GM18861 (cell line): ENCODE data around the gene ADAMTS4.

ENCODE experiments used
- ATAC-seq: cut with Tn5 transposase; IDR thresholded peaks from one replicate; pipeline ENCODE4 v1.9.1; 2021; ENCODE audit not compliant: unreplicated experiment

The ADAMTS4 gene

DNA sequence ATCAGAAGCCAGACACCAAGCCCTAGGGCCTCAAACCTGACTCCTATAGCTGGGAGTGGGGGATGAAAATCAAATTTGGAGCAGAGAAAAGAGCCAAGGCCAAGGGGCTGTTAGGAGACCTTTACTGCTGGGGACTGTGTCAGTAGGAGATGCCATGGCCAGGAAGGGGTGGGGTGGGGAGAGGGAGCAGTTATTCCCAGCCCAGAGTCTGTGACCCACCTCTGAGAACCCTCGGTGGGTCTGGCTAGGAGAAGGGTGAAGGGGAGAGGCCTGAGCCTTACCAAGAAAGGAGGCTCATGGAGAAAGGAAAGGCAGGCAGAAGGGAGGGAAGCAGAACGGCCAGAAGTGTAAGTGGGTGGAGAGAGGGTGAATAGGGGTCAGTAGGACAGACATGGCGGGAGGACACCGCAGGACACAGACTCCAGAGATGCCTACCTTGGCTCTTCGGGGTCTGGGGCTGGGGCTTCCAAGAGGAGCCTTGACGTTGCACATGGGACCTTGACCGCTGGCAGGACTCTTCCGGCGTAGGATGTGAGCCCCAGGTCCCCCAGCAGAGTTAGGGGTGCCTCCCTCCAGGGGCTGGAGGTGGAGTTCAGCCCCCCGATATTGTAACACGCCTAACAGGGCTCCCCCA lies 1.2 kb downstream of the ADAMTS4 start:
- ATAC-seq: no peak

DNA sequence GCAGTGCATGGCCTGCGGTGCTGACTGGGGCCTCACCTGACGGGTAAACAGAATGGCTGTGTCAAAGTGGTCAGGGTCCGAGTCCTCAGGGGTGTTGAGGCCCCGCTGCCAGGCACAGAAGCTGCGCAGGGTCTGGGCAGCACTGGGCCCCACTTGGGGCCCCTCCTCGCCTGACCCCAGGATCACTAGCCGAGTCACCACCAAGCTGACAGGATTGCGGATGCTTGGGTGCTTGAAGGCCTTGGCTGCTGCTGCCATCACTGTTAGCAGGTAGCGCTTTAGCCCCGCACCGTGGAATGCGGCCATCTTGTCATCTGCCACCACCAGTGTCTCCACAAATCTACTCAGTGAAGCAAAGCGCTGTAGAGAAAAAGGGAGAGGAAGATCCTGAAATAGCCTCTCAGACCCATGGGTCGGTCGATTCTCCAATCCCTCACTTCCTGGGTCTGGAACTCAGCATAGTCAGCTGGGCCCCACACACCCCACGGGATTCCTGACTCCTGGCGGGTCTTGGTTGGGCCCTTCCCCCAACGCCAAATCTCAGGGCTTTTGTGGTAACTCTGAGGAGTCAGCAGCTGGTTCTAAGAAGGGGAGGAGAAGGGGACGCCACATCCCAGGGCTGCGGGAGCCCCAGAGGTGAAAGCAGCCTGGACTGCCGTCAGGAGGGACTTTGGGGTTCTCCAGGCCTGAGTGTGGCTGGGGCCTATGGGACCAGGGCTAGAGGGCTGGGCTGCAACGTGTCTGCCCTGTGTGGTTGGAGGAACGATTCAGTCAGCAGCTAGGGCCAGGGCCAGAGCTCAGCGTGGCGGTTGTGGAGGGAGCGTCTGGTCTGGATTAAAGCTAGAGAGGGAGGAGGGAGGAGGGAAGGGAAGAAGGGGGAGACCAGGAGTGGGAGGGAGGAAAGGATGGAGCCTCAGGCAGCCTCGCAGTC lies 2.1 kb downstream of the ADAMTS4 start:
- ATAC-seq: no peak

DNA sequence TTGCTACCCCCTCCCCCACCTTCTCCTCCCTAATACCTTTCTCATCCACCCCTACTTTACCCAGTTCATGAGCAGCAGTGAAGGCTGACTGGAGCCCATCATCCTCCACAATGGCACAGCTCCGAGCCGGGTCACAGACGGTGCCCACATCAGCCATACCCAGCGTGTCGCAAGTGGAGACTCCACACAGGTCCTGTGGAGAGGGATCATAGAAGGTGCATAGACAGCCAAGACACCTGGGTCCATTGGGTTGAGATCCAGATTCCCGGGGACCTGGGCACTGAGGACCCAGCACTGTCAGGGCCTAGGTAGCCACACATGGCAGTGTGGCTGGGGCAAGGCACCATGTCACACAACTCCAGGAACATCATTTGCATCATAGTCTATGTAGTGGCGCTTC lies 2.7 kb downstream of the ADAMTS4 start:
- no peak for ATAC-seq

DNA sequence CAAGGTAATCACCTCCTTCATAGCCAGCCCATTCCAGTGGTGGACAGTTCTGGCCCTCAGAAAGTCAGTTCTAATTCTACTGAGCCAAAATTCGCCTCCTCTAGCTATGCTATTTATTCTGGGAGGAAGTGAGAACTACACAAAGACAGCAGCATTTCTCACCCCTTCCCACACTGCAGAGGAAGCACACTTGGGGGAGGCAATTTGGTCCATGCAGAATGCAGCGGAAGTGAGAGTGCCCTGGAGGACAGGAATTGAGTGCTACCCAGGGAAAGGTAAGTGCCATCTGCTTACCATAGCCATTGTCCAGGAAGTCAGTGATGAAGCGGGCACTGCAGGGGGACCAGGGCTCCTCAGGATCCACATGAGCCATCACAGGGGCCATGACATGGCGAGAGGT lies 3.7 kb downstream of the ADAMTS4 start:
- no peak for ATAC-seq

DNA sequence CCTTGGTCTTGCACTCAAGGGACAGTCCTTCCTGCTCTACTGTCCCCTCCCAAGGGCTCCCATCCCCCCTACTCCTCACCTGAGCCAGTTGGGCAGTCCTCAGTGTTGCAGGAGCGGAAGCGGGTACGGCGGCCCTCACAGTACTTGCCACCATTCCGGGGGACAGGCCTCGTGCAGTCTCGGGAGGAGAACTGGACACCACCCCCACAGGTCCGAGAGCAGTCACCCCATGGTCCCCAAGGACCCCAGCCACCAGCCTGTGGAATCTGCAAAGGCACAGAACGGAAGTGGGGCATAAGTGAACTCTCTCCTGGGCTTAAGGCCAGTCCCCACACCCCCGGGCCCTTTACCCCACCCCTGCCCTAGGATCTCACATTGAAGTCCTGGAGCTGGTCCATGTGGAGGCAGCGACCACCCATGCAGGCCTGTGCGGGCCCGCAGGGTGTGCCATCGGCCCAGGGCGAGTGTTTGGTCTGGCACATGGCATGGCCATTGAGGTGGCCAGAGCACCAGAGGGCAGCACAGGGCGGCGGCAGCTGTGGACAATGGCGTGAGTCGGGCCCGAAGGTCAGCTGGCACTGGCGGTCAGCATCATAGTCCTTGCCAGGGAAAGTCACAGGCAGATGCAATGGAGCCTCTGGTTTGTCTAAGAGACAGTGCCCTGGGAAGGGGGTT lies 5.2 kb downstream of the ADAMTS4 start:
- ATAC-seq: no peak

DNA sequence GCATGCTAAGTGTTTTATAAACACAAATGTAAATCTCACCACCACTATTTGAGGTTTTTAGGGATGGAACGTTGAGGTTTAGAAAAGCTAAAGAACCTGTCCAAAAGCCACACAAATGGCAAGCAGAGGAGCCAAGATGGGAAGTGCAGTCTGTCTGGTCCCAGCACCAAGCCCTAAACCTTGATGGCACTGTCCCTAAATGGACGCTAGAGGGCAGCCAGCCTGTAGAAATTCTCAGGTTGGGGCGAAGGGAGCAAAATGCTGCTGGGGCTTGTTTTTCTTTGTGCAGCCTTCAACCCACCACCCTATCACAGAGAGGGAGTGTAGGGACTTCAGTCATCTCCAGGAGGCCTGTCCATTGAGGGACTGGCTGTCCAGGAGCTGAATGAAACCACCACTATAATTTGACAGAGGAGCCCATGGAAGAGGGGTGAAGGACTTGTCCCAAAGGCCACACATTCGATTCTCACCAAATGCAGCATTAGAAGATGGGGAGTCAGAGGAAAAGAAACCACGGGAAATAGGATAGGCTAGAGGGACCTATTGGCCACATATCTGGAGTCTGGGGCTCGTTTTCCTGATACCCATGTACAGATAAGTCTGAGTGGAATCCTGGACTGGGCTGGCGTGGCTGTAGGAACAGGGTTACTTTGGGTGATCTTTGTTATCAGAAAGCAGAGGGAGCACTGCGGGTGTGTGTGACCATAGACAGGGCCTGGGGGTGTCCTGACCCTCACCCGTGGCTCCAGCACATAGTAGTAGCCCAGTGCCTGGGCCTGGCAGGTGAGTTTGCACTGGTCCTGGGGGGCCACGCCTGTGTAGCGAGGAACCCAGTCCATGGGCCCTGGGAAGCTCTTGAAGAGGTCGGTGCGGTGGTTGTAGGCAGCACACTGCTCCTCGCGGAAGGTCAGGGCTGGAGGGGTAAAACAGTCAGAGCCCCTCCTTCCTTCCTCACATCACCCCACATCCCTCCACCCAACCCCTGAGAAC lies 6.1 kb downstream of the ADAMTS4 start:
- ATAC-seq: peak; percentile 50

DNA sequence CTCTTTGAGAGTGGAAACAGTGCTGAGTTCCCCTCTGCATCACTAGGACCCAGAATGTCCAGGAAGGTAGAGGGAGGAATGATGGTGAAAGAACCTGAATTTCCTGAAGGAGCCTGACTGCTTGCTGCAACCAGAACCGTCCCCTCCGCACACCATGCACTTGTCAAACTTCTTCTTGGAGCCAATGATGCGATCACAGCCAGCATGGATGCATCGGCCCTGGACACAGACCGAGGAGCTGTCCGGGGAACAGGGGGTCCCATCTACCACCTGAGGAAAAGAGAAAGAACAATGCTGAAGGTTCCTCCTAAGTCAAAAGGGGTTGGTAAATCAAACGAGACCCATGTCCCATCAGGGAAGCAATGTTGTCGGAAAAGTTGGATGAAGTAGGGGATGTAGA lies 6.9 kb downstream of the ADAMTS4 start:
- no peak for ATAC-seq

DNA sequence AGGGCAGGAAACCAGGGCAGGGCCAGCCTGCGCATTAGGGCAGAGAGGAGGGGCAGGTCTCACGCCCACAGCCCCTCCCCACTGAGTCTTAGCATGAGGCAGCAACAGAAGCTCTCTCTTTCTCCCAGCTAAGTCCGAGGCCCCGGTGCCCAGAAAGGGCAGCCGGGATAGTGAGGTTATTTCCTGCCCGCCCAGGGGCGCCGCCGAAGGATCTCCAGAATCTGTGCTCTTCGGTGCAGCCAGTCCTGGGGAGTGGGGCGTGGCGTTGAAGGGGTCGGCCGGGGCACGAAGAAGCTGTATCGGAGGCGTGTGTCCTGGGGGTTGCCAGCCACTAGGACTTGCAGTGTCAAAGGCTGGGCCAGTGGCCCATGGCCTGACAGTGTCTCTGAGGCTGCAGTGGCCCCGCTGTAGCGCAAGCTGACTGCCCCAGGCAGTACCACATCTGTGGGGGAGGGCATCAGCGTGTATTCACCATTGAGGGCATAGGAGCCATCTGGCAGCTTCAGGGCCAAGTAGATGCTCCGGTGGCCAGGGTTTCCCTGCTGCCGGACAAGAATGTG lies 7.8 kb downstream of the ADAMTS4 start:
- no peak for ATAC-seq

DNA sequence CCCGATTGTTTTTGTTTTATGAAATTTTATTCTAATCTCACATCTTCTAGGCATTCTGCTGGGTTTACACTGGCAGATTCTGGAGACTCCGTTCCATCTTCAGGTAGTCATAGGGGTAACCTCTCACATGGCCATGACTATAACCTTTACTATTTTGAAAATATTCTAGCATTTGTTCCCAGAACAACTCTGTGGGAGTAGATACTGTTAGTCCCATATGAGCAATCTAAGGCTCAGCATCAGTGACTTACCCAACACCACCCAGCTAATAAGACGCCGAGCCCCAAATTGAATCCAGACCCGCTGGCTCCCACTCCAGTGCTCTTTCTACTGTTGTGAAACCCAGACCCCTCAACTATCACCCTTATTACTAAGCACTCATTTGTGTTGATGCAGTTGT lies 9.8 kb downstream of the ADAMTS4 start:
- ATAC-seq: no peak

DNA sequence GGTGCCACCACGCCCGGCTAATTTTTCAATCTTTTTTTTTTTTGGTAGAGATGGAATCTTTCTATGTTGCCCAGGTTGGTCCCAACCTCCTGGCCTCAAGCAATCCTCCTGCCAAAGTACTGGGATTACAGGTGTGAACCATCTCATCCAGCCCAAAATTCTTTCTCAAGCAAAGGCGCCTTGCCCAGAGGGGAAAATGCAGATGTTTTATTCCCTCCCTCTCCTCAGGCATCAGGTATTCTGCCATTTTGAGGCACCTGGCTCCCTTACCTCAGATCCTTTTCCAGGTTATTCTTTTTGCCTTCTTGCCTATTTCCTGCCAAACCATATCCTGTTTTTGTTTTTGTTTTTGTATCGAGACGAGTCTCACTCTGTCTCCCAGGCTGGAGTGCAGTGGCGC lies 10.5 kb downstream of the ADAMTS4 start:
- ATAC-seq: no peak

DNA sequence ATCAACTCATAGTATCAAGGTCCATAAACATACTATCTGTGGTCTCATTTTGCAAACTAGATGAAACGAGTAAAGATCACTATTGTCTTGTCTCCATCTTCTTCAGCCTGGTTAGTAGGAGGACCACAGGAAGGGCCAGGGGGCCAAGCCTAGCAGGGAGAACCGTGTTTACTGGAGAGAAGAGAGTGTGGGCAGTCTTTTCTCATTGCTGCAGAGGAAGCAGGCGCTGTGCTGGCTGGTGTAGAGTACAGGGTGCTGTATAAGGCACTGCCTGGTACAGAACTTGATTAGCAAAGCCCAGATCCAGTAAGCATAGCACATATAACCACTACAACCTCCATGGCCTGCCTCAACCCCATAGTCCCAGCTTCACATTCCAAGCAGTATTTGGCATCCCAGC lies 11.5 kb downstream of the ADAMTS4 start:
- no peak for ATAC-seq

DNA sequence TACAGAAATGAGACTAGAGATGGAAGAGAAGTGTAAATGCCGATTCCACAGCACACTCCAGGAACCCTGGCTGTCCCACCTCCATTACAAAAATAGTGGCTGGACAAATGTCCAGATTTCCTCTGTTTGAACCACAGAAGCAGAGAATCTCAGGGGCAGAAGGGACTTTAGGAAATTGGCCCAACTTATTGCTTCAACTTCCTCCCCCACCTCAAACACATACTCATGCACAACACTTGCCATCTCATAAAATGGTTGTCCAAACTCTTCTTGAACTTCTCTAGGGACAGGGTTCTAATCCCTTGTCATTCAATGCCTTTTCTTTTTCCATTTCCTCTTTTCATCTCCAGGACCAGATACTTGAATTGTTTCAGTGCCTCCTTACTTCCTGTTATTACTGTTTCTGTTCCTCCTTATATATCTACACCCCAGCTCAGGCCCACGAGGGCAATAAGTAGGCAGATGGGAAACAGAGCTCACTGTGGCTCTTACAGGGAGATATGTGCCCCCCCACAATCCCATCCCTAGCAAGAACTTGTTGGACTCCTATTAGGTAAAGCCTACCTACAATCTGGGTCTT lies 13.0 kb downstream of the ADAMTS4 start:
- ATAC-seq: peak; percentile 27

DNA sequence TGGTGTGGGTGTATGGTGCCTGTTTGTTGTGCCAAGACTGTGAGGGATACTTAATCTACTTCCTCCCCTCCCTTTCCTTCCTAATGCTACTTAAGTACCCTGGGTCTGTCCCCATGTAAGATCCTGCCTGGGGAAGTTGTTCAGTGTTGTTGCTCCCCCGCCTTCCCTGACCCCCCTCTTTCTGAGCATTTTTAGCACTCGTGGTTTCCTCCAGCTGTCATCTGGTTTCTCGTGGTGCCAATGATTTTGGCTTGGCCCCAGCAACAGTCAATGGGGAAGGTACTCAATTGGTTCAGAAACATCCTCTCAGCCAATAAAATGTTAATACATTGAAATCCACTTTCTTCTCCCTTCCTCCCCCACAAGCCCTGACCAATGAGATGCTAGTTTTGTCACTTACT lies 13.6 kb downstream of the ADAMTS4 start:
- peak; percentile 74 for ATAC-seq

DNA sequence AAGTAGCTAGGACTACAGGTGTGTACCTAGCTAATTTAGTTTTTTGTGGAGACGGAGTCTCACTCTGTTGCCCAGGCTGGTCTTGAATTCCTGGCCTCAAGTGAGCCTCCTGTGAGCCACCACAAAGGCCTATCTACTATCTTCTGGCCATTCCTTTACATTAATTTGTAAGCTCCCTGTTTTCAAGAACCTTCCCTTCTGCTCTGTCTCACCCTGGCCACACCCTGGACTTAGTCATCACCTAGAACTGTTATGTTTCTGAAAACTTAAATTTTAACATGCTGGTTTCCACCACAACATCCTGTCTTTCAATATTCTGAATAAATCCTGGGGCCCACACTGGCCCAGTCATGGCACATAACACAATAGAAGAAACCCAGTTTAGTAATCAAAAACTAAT lies 16.6 kb downstream of the ADAMTS4 start:
- ATAC-seq: peak; percentile 46

DNA sequence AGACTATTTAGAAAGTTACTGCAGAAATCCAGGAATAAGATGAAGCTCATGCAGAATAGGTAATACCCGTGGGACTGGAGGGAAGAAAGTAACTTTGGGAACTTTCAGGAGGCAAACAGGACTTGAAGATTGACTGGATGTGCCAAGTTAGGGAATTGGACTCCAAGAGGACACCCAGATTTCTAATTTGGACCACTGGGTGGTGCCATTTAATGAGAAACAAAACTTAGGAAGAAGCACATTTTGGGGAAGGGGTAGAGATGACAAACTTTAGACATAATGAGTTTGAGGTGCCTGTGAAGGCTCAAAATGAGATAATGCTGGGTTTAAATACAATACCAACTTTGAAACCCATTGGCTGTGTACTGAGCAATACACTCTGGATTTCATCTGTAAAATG lies 18.2 kb downstream of the ADAMTS4 start:
- ATAC-seq: no peak

DNA sequence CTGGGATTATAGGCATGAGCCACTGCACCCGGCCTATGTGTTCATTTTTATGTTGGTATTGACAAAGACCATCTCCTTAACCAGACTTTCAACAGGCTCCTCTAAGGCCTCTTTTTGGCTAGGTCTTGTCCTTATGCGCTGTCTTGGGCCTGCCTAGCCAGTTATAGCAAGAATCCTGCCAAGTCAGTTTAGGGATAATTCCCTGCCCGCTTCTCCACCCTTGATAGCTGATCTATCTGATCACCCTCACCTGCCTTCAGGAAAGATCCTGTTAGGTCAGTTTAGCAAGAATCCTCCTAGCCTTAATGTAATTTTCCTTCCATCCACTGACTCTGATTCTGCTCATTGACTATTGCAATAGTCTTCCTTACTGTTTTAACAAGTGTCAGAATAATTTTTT lies 19.2 kb downstream of the ADAMTS4 start:
- ATAC-seq: no peak

DNA sequence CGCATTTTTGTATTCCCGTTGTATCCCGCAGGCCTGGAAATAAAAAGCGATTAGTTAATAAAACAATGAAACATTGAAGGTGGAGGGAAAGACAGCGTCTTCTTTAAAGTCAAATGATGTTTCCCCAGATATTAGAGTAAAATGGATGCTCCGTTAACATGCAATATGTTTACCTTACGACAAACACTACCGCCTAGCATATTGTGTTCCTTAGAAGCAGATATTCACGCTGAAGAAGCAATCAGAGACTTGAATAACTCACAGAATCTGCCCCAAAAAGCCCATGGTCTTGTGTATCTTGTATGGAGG lies 21.0 kb downstream of the ADAMTS4 start:
- no peak for ATAC-seq

DNA sequence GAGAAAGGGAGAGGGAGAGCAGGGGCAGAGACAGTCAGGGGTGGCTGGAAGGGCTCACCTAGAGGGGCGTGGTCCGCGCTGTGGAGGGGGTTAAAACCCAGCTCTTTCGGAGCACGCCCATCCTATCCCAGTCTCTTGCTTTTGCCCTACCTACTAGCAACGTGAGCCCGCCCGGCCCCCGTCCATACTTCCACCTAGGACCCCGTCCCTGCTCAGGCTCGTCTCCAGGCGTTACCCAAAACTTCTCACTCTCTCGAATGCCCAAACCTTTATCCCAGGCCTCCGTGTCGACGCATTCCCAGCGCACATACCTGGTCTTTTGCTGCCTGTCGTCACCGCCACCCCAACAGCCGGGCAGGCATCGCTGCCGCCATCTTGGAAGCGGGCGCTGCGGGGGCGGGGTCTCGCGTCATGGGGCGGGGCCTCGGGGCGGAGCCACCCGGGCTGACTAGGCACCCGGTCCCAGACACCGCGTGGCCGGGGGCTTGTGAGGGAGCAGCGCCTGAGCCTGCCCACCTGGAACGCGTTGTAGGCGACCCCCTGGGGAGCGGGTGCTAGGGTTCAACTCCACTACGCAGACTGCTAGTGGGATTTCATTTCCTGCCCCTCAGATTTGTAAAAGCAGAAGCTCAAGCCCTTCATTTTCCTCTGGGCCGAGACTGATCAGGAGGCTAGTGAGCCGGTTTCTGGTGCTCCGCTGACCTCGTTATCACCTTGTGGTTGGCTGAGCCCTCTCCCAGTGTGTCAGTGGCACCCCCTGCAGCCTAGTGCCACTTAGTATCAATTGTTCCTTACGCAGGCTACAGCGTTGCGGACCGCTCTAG lies 21.5 kb downstream of the ADAMTS4 start, which contains the start of gene B4GALT3:
TSS of gene B4GALT3 (minus strand) at position 396 of the 824 bp plus-strand sequence. CDS start 1,447 bp downstream, outside the sequence.
- peak; percentile 56 for ATAC-seq

DNA sequence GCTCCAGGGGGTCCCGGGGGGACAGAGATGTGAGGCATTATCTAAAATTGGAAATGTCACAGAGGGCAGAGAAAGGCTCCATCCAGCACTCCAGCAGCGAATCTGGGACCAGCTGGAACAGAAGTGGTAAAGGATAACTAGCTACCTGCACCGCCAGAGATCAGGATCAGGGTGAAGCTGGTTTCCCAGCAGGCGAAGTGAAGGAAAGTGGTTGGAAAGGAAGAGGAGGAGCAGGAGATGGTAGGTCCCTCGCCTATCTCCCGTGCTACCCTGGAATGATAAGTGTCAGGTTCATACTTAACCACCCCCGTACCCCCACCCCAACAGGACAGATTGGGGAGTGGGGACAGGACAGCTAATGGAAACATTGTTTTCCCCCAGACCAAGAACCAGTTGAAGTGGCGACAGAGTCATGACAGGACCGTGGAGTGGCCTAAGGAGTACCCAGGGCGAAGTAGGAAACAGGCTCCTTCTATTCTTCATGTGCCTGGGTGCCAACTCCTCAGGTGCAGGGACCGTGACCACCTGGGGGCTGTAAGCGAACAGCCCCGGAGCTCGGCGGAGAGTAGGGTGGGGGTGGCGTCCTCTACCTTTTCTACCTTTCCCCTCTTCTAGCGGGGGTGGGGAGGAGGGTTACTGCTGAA lies 22.3 kb downstream of the ADAMTS4 start:
- no peak for ATAC-seq
